SK-N-SH treated with all-trans-retinoic acid at 6 μM for 48 hours (cell line): Measurements from ENCODE around the gene FIGN.

Experiments
- ISL1 ChIP-seq: fragments of 250-450 bp; sonication (Bioruptor Pico); IDR thresholded peaks from 2 replicates; pipeline ENCODE4 v2.1.2; 2022; ENCODE audit warnings: mild to moderate bottlenecking, moderate library complexity
- PATZ1 ChIP-seq: fragments of 250-450 bp; sonication (Bioruptor Pico); IDR thresholded peaks from 2 replicates; pipeline ENCODE4 v1.8.0; 2020; ENCODE audit warnings: mild to moderate bottlenecking, moderate library complexity, borderline replicate concordance
- PPARA ChIP-seq: fragments of 250-450 bp; sonication (Bioruptor Pico); IDR thresholded peaks from 2 replicates; pipeline ENCODE4 v1.5.0; 2020; ENCODE audit warnings: mild to moderate bottlenecking, borderline replicate concordance
- ZFP3 ChIP-seq: fragments of 250-450 bp; sonication (Bioruptor Pico); IDR thresholded peaks from 2 replicates; pipeline ENCODE4 v1.5.0; 2020; ENCODE audit warnings: mild to moderate bottlenecking, moderate library complexity

- TF ChIP-seq PPARA (no peak), ISL1 (CRISPR knock-in tag) (no peak), ZFP3 (no peak), PATZ1 (CRISPR knock-in tag) (no peak)
Observed at GRCh38 chr2:163610817-163611556, 124.8 kb downstream of the FIGN start.
